Esophagus muscularis mucosa (tissue), 4 donors: Measurements from ENCODE around the gene SERPINB6. TPM values are rescaled to one million over a fixed set of nuclear protein-coding genes. Genes with fewer than 3 reads are reported as not detected.

Experiments
- DNase-seq: peaks from one replicate; pipeline ENCODE4 v3.0.0-alpha.2; 2017; ENCODE audit errors: extremely low spot score
- H3K27ac ChIP-seq, 4 donors: fragments of 200-600 bp; sonication (generic); replicated peaks in 1 of 4; 1 replicate in 3 of 4; 2 replicates in 1 of 4; pipeline ENCODE4 v1.5.1; 2016 to 2019; ENCODE audit warnings: mild to moderate bottlenecking in 1 of 4
- H3K27me3 ChIP-seq, 4 donors: fragments of 200-600 bp; sonication (generic); one replicate each; pipeline versions ENCODE4 v1.5.1 to v1.6.0; 2016 to 2019
- H3K36me3 ChIP-seq, 4 donors: fragments of 200-600 bp; sonication (generic); one replicate each; pipeline ENCODE4 v1.5.1; 2016 to 2019
- H3K4me1 ChIP-seq, 4 donors: fragments of 200-600 bp; sonication (generic); one replicate each; pipeline ENCODE4 v1.5.1; 2016 to 2019
- H3K4me3 ChIP-seq, 4 donors: fragments of 200-600 bp; sonication (generic); 1 replicate in 2 of 4; 2 replicates in 2 of 4; pipeline ENCODE4 v1.5.1; 2016 to 2019; ENCODE audit warnings: mild to moderate bottlenecking in 4 of 4, moderate library complexity in 1 of 4
- H3K9me3 ChIP-seq, 4 donors: fragments of 200-600 bp; sonication (generic); 1 replicate in 3 of 4; 2 replicates in 1 of 4; pipeline ENCODE4 v1.5.1; 2016 to 2019
- CTCF ChIP-seq, 3 experiments: fragments of 200-600 bp in 2 of 3; fragments of 450-650 bp in 1 of 3; sonication (generic) in 2 of 3; IDR thresholded peaks; one replicate each; pipeline ENCODE4 v1.5.1; 2017 to 2019; ENCODE audit warnings: antibody characterized with exemption in 3 of 3, mild to moderate bottlenecking in 2 of 3, moderate library complexity in 1 of 3
- EP300 ChIP-seq: sonication (generic); formaldehyde crosslinking; IDR thresholded peaks from one replicate; pipeline ENCODE4 v1.6.1; 2017; ENCODE audit warnings: antibody characterized with exemption
- POLR2A ChIP-seq: fragments of 450-650 bp; IDR thresholded peaks from one replicate; pipeline ENCODE4 v1.6.1; 2017; ENCODE audit warnings: antibody characterized with exemption, moderate library complexity, mild to moderate bottlenecking, low read depth
- POLR2AphosphoS5 ChIP-seq, 2 donors: sonication (generic); formaldehyde crosslinking; IDR thresholded peaks; one replicate each; pipeline ENCODE4 v1.6.1; 2017; ENCODE audit warnings: antibody characterized with exemption in 2 of 2
- WGBS: methylation state at CpG from one replicate; pipeline ENCODE4 v1.1.5; 2018; 5-methylcytosine and 5-hydroxymethylcytosine counted together
- intact Hi-C: fragments of 100-400 bp; cut with DNase I; formaldehyde crosslinking; loops from one replicate; pipeline ENCODE4 v1.15.1; 2023
- total RNA-seq, 4 donors: library from RNA; depleted of rRNA; stranded (reverse); fragments of >200 nt; gene quantifications; one replicate each; pipeline versions ENCODE4 v1.1.0 to v1.2.1, GENCODE V29; 2016

Gene SERPINB6
- total RNA-seq, 4 donors from 2014 or later = 114 to 125 (median 124) TPM

GRCh38 chr6:2988426-2989331 is 17.3 kb upstream of the SERPINB6 start:
- H3K27ac ChIP-seq = peak overlapping the region; percentile 91 to 99 (median 94)
- no peaks in the 10 kb centered on the region for H3K9me3 ChIP-seq
- DNase-seq = peak; percentile 98
- no peaks in the 10 kb centered on the region for H3K36me3 ChIP-seq
- intact Hi-C loops = loop anchor here (1.0 to 5.0 kb wide), 2 partner anchors 36 to 146 kb away; partner anchors contain the start of gene SERPINB1
- H3K4me1 ChIP-seq = peaks cover 19 to 40% (median 30%) of the 10 kb centered on the region in 4 donors
- no peaks in the 10 kb centered on the region for H3K27me3 ChIP-seq
- peak overlapping the region; percentile 76 to 90 (median 86) for H3K4me3 ChIP-seq
- WGBS = 1% methylated on average over 25 of the region's 64 CpGs
- TF ChIP-seq POLR2A (peak; percentile 44), EP300 (no peak), POLR2AphosphoS5 (IDR thresholded peaks at IDR 0.05) (peak; percentile 73 to 83), CTCF (IDR thresholded peaks at IDR 0.05) (peak; percentile 94 to 99 (median 95))

GRCh38 chr6:2988094-2988425 is 16.7 kb upstream of the SERPINB6 start:
- WGBS = 17% methylated on average over 2 of the region's 2 CpGs
- Histone ChIP-seq H3K36me3 (no peaks in the 10 kb centered on the region), H3K27ac (peak overlapping the region; percentile 91 to 99 (median 94)), H3K4me3 (peak overlapping the region; percentile 76 to 90 (median 86)), H3K27me3 (no peaks in the 10 kb centered on the region), H3K9me3 (no peaks in the 10 kb centered on the region), H3K4me1 (peaks cover 20 to 43% (median 31%) of the 10 kb centered on the region in 4 donors)
- TF ChIP-seq CTCF (IDR thresholded peaks at IDR 0.05) (no peak), EP300 (no peak), POLR2A (no peak), POLR2AphosphoS5 (IDR thresholded peaks at IDR 0.05) (no peak)
- intact Hi-C loops = loop anchor here (1.0 to 5.0 kb wide), 2 partner anchors 36 to 146 kb away; partner anchors contain the start of gene SERPINB1
- no peak for DNase-seq

- intact Hi-C loops = loop anchor here (5.0 kb wide), 1 partner anchor 144 kb away; the partner anchor contains the start of gene SERPINB1
- Histone ChIP-seq H3K4me1 (peaks cover 32 to 55% (median 41%) of the 10 kb centered on the region in 4 donors), H3K4me3 (no peak overlapping the region), H3K36me3 (no peaks in the 10 kb centered on the region), H3K27ac (peak overlapping the region; percentile 91 to 99 (median 94)), H3K27me3 (no peaks in the 10 kb centered on the region), H3K9me3 (no peaks in the 10 kb centered on the region)
- no peak for TF ChIP-seq CTCF (IDR thresholded peaks at IDR 0.05)
- no peak for TF ChIP-seq EP300
- no peak for TF ChIP-seq POLR2A
- TF ChIP-seq POLR2AphosphoS5 (IDR thresholded peaks at IDR 0.05) = peak; percentile 27 to 47
- WGBS = 11% methylated on average over 4 of the region's 4 CpGs
- no peak for DNase-seq
Observed at GRCh38 chr6:2986722-2987221, 15.4 kb upstream of the SERPINB6 start.

DNA sequence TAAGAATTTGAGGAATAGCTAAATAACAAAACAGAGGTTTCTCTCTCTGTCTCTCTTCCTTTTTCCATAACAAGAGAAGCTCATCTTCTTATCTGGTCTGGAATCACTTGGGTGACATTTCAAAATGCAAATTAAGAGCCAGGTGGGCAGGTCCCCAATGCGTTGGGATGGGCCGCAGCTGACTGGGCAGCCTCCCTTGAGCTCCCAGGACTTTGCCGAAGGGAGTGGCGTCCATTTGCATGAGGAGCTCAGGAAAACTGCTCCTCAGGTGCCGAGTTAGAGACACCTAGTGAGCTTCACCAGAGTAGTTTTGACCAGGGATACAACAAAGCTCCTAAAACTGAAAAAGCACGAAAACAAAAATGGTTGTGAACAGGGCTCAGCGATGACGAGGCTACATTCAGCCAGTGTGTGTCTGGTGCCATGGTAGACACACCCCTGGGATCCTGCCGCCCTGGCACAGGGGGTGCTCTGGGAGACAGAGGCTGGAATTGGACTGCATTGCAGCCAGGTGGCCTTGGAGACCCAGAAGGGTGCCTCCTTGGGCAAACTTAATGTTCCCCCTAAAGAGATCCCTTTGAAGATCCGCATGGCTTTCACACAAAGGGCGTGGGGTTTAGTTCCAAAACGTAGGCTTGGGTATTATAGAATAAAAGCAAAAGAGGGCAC is 13.5 kb upstream of the SERPINB6 start:
- no peak overlapping the region for H3K27ac ChIP-seq
- peaks cover 36 to 54% (median 47%) of the 10 kb centered on the region in 4 donors for H3K4me1 ChIP-seq
- no peak overlapping the region for H3K4me3 ChIP-seq
- DNase-seq = no peak
- H3K36me3 ChIP-seq = no peaks in the 10 kb centered on the region
- no peak for TF ChIP-seq POLR2AphosphoS5 (IDR thresholded peaks at IDR 0.05)
- TF ChIP-seq POLR2A = no peak
- TF ChIP-seq EP300 = no peak
- no peak for TF ChIP-seq CTCF (IDR thresholded peaks at IDR 0.05)
- intact Hi-C loops = loop anchor here (5.0 kb wide), 1 partner anchor 143 kb away; the partner anchor contains the start of gene SERPINB1
- H3K9me3 ChIP-seq = no peaks in the 10 kb centered on the region
- 94% methylated on average over 12 of the region's 12 CpGs for WGBS
- no peaks in the 10 kb centered on the region for H3K27me3 ChIP-seq
